ENCODE measurements around the gene ABCA9.

DNA sequence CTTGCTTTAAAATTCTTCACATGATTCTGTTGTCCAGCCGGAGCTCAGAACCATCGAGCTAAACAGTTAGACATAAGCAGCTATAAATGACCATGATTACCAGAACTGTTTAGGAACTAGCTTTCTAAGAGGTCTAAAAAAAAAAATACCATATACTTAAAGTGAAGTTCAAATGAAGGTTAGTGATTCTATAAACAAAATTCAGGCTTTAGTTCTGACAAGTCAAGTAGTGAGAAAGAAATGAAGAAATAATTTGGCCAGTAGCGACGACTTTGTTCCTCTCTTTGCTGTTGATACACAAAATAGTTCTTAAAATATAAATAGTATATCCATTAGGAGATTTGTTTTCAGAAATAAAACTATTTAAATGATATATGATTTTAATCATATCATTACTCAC lies 133.2 kb downstream of the ABCA9 start:
- TF ChIP-seq FOXP2 (optimal IDR thresholded peaks at IDR 0.05; ENCODE audit: control extremely low read depth, extremely low read length, insufficient read depth), result no peak
- no peak for TF ChIP-seq EZH2 (IDR thresholded peaks at IDR 0.05)

Data from SK-N-MC (cell line).